Skeletal muscle satellite cell (primary cell): Measurements from ENCODE around the gene CDK8.
"Not testable (repeated sequence)": the region's sequence is repeated elsewhere in the genome, so short reads cannot be mapped to it uniquely, and the experiment has no call there.

Experiments used
- H3K27me3 ChIP-seq: 2 replicates; pipeline ENCODE4 v1.7.0; 2013; ENCODE audit warnings: low read length; ENCODE audit not compliant: control insufficient read depth, insufficient read depth
- H3K36me3 ChIP-seq: 2 replicates; pipeline ENCODE4 v1.7.0; 2013; ENCODE audit warnings: mild to moderate bottlenecking, control low read depth, low read length; ENCODE audit not compliant: insufficient read depth
- H3K4me1 ChIP-seq: 2 replicates; pipeline ENCODE4 v1.7.0; 2013; ENCODE audit warnings: low read length; ENCODE audit not compliant: control insufficient read depth, insufficient read depth
- H3K4me2 ChIP-seq: 2 replicates; pipeline ENCODE4 v1.7.0; 2013; ENCODE audit warnings: mild to moderate bottlenecking, low read length
- H3K4me3 ChIP-seq: 2 replicates; pipeline ENCODE4 v1.7.0; 2013; ENCODE audit warnings: low read length
- H3K9ac ChIP-seq: 2 replicates; pipeline ENCODE4 v1.7.0; 2013; ENCODE audit warnings: mild to moderate bottlenecking, low read depth, low read length, moderate library complexity
- H3K9me3 ChIP-seq: replicated peaks from 2 replicates; pipeline ENCODE4 v1.7.0; 2013; ENCODE audit warnings: mild to moderate bottlenecking, control low read depth, low read length

The CDK8 gene

GRCh38 chr13:26254583-26255111, 718 bp downstream of the CDK8 start:
- Histone ChIP-seq H3K4me1 (peaks cover 10% of the 10 kb centered on the region), H3K36me3 (no peaks in the 10 kb centered on the region), H3K4me2 (peak overlapping the region; percentile 96), H3K9me3 (no peaks in the 10 kb centered on the region), H3K27me3 (peaks cover 7% of the 10 kb centered on the region), H3K4me3 (peak overlapping the region; percentile 96), H3K9ac (peak overlapping the region; percentile 83)

- H3K4me3 ChIP-seq, result peak overlapping the region; percentile 96
- peaks cover 10% of the 10 kb centered on the region for H3K4me1 ChIP-seq
- H3K27me3 ChIP-seq, result peaks cover 4% of the 10 kb centered on the region
- H3K4me2 ChIP-seq, result peak overlapping the region; percentile 96
- peak overlapping the region; percentile 83 for H3K9ac ChIP-seq
- H3K36me3 ChIP-seq, result no peaks in the 10 kb centered on the region
- no peaks in the 10 kb centered on the region for H3K9me3 ChIP-seq
These were observed 1.2 kb downstream of the CDK8 start for GRCh38 chr13:26255115-26255514.

- Histone ChIP-seq H3K4me2 (peak overlapping the region; percentile 96), H3K27me3 (no peaks in the 10 kb centered on the region), H3K4me3 (peak overlapping the region; percentile 96), H3K9me3 (no peaks in the 10 kb centered on the region), H3K36me3 (no peaks in the 10 kb centered on the region), H3K4me1 (peaks cover 10% of the 10 kb centered on the region), H3K9ac (peak overlapping the region; percentile 83)
These were observed 1.9 kb downstream of the CDK8 start for GRCh38 chr13:26255691-26256277.

GRCh38 chr13:26257049-26257448, 3.1 kb downstream of the CDK8 start:
- Histone ChIP-seq H3K4me2 (peak overlapping the region; percentile 96), H3K9me3 (no peaks in the 10 kb centered on the region), H3K9ac (no peak overlapping the region), H3K27me3 (no peaks in the 10 kb centered on the region), H3K4me3 (no peak overlapping the region), H3K4me1 (peaks cover 10% of the 10 kb centered on the region), H3K36me3 (no peaks in the 10 kb centered on the region)

- Histone ChIP-seq H3K36me3 (no peaks in the 10 kb centered on the region), H3K9me3 (no peaks in the 10 kb centered on the region), H3K4me3 (no peak overlapping the region), H3K27me3 (no peaks in the 10 kb centered on the region), H3K9ac (no peak overlapping the region), H3K4me1 (peaks cover 10% of the 10 kb centered on the region), H3K4me2 (no peak overlapping the region)
These were observed 5.7 kb downstream of the CDK8 start for GRCh38 chr13:26259634-26260033.

GRCh38 chr13:26262156-26262555, 8.2 kb downstream of the CDK8 start:
- no peaks in the 10 kb centered on the region for H3K4me1 ChIP-seq
- no peak overlapping the region for H3K4me3 ChIP-seq
- no peaks in the 10 kb centered on the region for H3K27me3 ChIP-seq
- H3K4me2 ChIP-seq, result no peak overlapping the region
- H3K9me3 ChIP-seq, result no peaks in the 10 kb centered on the region
- no peak overlapping the region for H3K9ac ChIP-seq
- H3K36me3 ChIP-seq, result no peaks in the 10 kb centered on the region

- Histone ChIP-seq H3K4me3 (no peak overlapping the region), H3K4me1 (no peaks in the 10 kb centered on the region), H3K4me2 (no peak overlapping the region), H3K36me3 (no peaks in the 10 kb centered on the region), H3K27me3 (no peaks in the 10 kb centered on the region), H3K9me3 (no peaks in the 10 kb centered on the region), H3K9ac (no peak overlapping the region)
These were observed 12.4 kb downstream of the CDK8 start for GRCh38 chr13:26266311-26266710.

- Histone ChIP-seq H3K4me1 (no peaks in the 10 kb centered on the region), H3K27me3 (no peaks in the 10 kb centered on the region), H3K9me3 (no peaks in the 10 kb centered on the region), H3K4me3 (no peak overlapping the region), H3K4me2 (no peak overlapping the region), H3K9ac (no peak overlapping the region), H3K36me3 (no peaks in the 10 kb centered on the region)
These were observed 16.8 kb downstream of the CDK8 start for GRCh38 chr13:26270707-26271106.

- Histone ChIP-seq H3K4me3 (no peak overlapping the region), H3K9ac (no peak overlapping the region), H3K36me3 (no peaks in the 10 kb centered on the region), H3K27me3 (no peaks in the 10 kb centered on the region), H3K4me1 (no peaks in the 10 kb centered on the region), H3K9me3 (no peaks in the 10 kb centered on the region), H3K4me2 (no peak overlapping the region)
These were observed 18.7 kb downstream of the CDK8 start for GRCh38 chr13:26272621-26273020.

- H3K27me3 ChIP-seq, result no peaks in the 10 kb centered on the region
- no peaks in the 10 kb centered on the region for H3K9me3 ChIP-seq
- H3K4me1 ChIP-seq, result peaks cover 13% of the 10 kb centered on the region
- H3K4me2 ChIP-seq, result no peak overlapping the region
- no peak overlapping the region for H3K9ac ChIP-seq
- no peak overlapping the region for H3K4me3 ChIP-seq
- no peaks in the 10 kb centered on the region for H3K36me3 ChIP-seq
These were observed 26.4 kb downstream of the CDK8 start for GRCh38 chr13:26280295-26280694.

- no peak overlapping the region for H3K4me2 ChIP-seq
- no peaks in the 10 kb centered on the region for H3K36me3 ChIP-seq
- H3K27me3 ChIP-seq, result no peaks in the 10 kb centered on the region
- H3K9me3 ChIP-seq, result no peaks in the 10 kb centered on the region
- H3K9ac ChIP-seq, result no peak overlapping the region
- no peak overlapping the region for H3K4me3 ChIP-seq
- H3K4me1 ChIP-seq, result peaks cover 13% of the 10 kb centered on the region
These were observed 26.9 kb downstream of the CDK8 start for GRCh38 chr13:26280822-26281221.

GRCh38 chr13:26285911-26286310, 32.0 kb downstream of the CDK8 start:
- not testable (repeated sequence) for H3K4me2 ChIP-seq, H3K4me3 ChIP-seq, H3K4me1 ChIP-seq, H3K9me3 ChIP-seq, H3K36me3 ChIP-seq, H3K27me3 ChIP-seq, H3K9ac ChIP-seq
